H1 (cell line): ENCODE data around the gene SSTR5. TPM values are rescaled to one million over a fixed set of nuclear protein-coding genes. Genes with fewer than 3 reads are reported as not detected.

ENCODE experiments used
- YY1 ChIP-seq: IDR thresholded peaks from 2 replicates; pipeline ENCODE4 v1.6.1; 2011; ENCODE audit warnings: low read depth, mild to moderate bottlenecking, low read length
- polyA plus RNA-seq, 7 experiments: library from polyadenylated mRNA; depleted of rRNA in 3 of 7; stranded (reverse) in 5 of 7; unstranded in 2 of 7; fragments of >200 nt in 5 of 7; fragments of 200-250 nt in 2 of 7; gene quantifications; 1 replicate in 5 of 7; 2 replicates in 1 of 7; 4 replicates in 1 of 7; pipeline versions ENCODE4 v1.2.1 to v1.2.3, GENCODE V29; 2011 to 2013; ENCODE audit warnings: missing spikeins in 2 of 7, mixed read lengths in 2 of 7
- total RNA-seq: library from RNA; stranded (reverse); fragmentation: NEBNext Ultra II Directional; extraction: Animal tissue kit (Norgen Biotek cat#: 25700); gene quantifications from 2 replicates; pipeline ENCODE4 v1.2.1, GENCODE V29; 2021
- TF ChIP-seq, protein P1 (sequence below): fragments of 300-600 bp; sonication (generic); IDR thresholded peaks from 2 replicates; pipeline ENCODE4 v1.7.1; 2012; ENCODE audit warnings: low read length, moderate library complexity, mild to moderate bottlenecking, inconsistent platforms; ENCODE audit not compliant: insufficient replicate concordance
- TF ChIP-seq, protein P2 (sequence below): IDR thresholded peaks from 2 replicates; pipeline ENCODE4 v1.6.1; 2012; ENCODE audit warnings: inconsistent platforms

The SSTR5 gene
- total and polyA plus RNA-seq, 2 of the 8 experiments (the other 6 are each of a cell fraction or from before 2014, with no cell fraction given): 0.56 to 0.60 TPM

DNA sequence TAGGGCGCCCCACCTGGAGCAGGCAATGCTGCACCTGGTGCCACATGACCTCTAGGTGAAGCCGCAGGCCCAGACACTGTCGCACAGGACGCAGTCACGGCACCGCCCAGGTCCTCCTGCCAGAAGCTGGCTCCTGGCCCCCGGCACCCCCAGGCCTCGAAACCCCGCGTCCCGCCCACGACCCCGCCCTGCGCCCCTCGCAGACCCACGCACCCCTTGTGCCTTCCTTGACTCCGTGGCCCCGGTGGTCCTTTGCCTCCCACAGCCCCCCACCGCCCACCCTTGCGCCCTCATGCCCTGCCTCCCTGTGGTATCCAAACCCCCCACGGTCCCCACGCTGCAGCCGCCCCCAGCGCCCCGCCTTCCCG is 29.8 kb downstream of the SSTR5 start (continued):
- TF ChIP-seq, protein P1, sequence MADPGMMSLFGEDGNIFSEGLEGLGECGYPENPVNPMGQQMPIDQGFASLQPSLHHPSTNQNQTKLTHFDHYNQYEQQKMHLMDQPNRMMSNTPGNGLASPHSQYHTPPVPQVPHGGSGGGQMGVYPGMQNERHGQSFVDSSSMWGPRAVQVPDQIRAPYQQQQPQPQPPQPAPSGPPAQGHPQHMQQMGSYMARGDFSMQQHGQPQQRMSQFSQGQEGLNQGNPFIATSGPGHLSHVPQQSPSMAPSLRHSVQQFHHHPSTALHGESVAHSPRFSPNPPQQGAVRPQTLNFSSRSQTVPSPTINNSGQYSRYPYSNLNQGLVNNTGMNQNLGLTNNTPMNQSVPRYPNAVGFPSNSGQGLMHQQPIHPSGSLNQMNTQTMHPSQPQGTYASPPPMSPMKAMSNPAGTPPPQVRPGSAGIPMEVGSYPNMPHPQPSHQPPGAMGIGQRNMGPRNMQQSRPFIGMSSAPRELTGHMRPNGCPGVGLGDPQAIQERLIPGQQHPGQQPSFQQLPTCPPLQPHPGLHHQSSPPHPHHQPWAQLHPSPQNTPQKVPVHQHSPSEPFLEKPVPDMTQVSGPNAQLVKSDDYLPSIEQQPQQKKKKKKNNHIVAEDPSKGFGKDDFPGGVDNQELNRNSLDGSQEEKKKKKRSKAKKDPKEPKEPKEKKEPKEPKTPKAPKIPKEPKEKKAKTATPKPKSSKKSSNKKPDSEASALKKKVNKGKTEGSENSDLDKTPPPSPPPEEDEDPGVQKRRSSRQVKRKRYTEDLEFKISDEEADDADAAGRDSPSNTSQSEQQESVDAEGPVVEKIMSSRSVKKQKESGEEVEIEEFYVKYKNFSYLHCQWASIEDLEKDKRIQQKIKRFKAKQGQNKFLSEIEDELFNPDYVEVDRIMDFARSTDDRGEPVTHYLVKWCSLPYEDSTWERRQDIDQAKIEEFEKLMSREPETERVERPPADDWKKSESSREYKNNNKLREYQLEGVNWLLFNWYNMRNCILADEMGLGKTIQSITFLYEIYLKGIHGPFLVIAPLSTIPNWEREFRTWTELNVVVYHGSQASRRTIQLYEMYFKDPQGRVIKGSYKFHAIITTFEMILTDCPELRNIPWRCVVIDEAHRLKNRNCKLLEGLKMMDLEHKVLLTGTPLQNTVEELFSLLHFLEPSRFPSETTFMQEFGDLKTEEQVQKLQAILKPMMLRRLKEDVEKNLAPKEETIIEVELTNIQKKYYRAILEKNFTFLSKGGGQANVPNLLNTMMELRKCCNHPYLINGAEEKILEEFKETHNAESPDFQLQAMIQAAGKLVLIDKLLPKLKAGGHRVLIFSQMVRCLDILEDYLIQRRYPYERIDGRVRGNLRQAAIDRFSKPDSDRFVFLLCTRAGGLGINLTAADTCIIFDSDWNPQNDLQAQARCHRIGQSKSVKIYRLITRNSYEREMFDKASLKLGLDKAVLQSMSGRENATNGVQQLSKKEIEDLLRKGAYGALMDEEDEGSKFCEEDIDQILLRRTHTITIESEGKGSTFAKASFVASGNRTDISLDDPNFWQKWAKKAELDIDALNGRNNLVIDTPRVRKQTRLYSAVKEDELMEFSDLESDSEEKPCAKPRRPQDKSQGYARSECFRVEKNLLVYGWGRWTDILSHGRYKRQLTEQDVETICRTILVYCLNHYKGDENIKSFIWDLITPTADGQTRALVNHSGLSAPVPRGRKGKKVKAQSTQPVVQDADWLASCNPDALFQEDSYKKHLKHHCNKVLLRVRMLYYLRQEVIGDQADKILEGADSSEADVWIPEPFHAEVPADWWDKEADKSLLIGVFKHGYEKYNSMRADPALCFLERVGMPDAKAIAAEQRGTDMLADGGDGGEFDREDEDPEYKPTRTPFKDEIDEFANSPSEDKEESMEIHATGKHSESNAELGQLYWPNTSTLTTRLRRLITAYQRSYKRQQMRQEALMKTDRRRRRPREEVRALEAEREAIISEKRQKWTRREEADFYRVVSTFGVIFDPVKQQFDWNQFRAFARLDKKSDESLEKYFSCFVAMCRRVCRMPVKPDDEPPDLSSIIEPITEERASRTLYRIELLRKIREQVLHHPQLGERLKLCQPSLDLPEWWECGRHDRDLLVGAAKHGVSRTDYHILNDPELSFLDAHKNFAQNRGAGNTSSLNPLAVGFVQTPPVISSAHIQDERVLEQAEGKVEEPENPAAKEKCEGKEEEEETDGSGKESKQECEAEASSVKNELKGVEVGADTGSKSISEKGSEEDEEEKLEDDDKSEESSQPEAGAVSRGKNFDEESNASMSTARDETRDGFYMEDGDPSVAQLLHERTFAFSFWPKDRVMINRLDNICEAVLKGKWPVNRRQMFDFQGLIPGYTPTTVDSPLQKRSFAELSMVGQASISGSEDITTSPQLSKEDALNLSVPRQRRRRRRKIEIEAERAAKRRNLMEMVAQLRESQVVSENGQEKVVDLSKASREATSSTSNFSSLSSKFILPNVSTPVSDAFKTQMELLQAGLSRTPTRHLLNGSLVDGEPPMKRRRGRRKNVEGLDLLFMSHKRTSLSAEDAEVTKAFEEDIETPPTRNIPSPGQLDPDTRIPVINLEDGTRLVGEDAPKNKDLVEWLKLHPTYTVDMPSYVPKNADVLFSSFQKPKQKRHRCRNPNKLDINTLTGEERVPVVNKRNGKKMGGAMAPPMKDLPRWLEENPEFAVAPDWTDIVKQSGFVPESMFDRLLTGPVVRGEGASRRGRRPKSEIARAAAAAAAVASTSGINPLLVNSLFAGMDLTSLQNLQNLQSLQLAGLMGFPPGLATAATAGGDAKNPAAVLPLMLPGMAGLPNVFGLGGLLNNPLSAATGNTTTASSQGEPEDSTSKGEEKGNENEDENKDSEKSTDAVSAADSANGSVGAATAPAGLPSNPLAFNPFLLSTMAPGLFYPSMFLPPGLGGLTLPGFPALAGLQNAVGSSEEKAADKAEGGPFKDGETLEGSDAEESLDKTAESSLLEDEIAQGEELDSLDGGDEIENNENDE: no peak
- no peak for TF ChIP-seq YY1
- TF ChIP-seq, protein P2, sequence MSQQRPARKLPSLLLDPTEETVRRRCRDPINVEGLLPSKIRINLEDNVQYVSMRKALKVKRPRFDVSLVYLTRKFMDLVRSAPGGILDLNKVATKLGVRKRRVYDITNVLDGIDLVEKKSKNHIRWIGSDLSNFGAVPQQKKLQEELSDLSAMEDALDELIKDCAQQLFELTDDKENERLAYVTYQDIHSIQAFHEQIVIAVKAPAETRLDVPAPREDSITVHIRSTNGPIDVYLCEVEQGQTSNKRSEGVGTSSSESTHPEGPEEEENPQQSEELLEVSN: no peak
